ENCODE data around the gene IL13RA1.

GRCh38 chrX:118763489-118763888, 36.1 kb downstream of the IL13RA1 start:
- no peak for TF ChIP-seq CTCF (conservative IDR thresholded peaks at IDR 0.05; ENCODE audit: low read depth, low read length)
- TF ChIP-seq EZH2 (IDR thresholded peaks at IDR 0.05; ENCODE audit: low read length, unreplicated experiment) = no peak

Measured in PC-3 (cell line).